Measurements from ENCODE around the gene KIF3A. TPM values are rescaled to one million over a fixed set of nuclear protein-coding genes. Genes with fewer than 3 reads are reported as not detected.

Gene KIF3A
- total RNA-seq (2021; fragmentation: NEBNext Ultra II Directional; extraction: Animal tissue kit (Norgen Biotek cat#: 25700)) (11.5 and 13.1 TPM in 2 replicates), polyA plus RNA-seq (2011; rRNA removed) (2.2 and 3.1 TPM in 2 replicates), polyA minus RNA-seq (2011; rRNA and poly(A)+ RNA removed) (2.6 and 8.3 TPM in 2 replicates)
- 4.7 TPM for polyA plus RNA-seq (2011; cell fraction: cytosol; rRNA removed)
- 3.4 TPM for polyA plus RNA-seq (2011; cell fraction: nucleus; rRNA removed)
- 4.8 to 13.7 TPM (median 7.5 TPM) in 4 replicates for polyA plus RNA-seq (2012, experiment 1 of 2)
- 0.50 TPM for polyA plus RNA-seq (2012, experiment 2 of 2)
- 7.1 TPM for polyA plus RNA-seq (2013, experiment 1 of 2)
- 6.7 TPM for polyA plus RNA-seq (2013, experiment 2 of 2)
- polyA minus RNA-seq (2011; cell fraction: cytosol; rRNA and poly(A)+ RNA removed): 4.9 TPM
- polyA minus RNA-seq (2011; cell fraction: nucleus; rRNA and poly(A)+ RNA removed): 4.3 TPM
- long read RNA-seq, experiment 1, partial matches to known transcripts: 0 of 2 reads
- long read RNA-seq, experiment 1, other reads (novel, unspliced or antisense): 2 of 2 reads
- long read RNA-seq, experiment 2, full-length matches to known transcripts: 1 of 7 reads
- long read RNA-seq, experiment 2, partial matches to known transcripts: 5 of 7 reads
- long read RNA-seq, experiment 2, other reads (novel, unspliced or antisense): 1 of 7 reads

DNA sequence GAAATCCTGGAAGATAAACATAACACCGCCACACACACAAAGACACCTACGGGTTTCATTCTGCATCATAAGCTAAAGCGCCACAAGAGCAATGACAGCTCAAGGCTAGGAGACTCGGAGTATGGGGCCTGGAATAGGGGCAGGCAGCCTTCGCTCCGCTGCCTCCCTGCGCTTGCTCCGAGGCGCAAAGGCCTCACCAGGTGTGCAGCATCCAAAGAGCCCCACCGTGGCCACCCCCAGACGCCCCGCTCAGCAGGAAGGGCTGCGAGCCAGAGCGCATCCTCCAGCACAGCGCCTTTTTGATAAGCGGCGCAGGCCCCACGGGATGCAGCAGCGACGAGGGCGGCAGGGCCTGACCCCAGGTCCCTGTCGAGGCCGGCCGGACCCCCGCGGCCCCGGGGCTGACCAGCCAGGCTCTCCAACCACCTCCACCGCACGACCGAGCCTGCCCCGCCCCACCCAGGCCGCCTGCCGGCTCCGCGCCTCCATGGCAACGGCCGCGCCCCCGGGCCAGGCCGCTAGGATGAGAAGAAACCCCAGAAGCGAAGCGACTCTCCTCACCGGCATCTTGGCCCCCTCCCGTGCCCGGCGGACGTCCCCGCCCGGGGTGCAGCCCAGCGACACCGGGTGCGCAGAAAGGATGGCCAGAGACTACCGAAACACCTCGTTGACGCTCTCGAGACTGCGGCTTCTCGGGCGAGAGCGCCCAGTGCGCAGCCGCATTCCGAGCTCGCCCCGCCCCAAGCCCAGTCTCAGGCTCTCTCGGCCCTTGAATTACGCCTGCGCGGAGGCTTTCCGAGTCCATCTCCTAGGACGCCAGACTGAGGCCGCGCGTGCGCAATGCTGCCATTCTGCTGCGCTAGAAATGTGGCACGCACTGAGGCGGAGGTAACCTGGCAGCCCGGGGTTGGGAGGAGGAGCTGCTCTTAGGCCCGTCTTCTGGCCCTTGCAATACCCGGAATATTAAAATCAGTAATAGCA is at the start of gene KIF3A:
TSS of gene KIF3A (minus strand) at position 694 of the 981 bp plus-strand sequence. CDS start at position 567, 127 bp downstream.
- Histone ChIP-seq H3K4me1 (replicated peaks in 1 of 4; ENCODE audit: control insufficient read depth in 3 of 4, insufficient read depth in 4 of 4, low read length in 3 of 4) (peaks cover 0 to 4% (median under 1%) of the 10 kb centered on the region in 4 experiments; a peak in 2 of 7 replicates), H4K8ac (ENCODE audit: extremely low read depth, insufficient read depth, low read length) (peak within 1 kb of the TSS; percentile 64), H3K4me2 (ENCODE audit: insufficient read depth in 1 of 2, low read depth in 2 of 2, low read length in 2 of 2) (peak within 1 kb of the TSS; percentile 53 to 89), H2AFZ (ENCODE audit: low read length) (peak within 1 kb of the TSS; percentile 97), H4K5ac (ENCODE audit: insufficient read length, low read depth, low read length) (peak within 1 kb of the TSS; percentile 45), H3K18ac (ENCODE audit: extremely low read depth, low read length) (peak within 1 kb of the TSS; percentile 2; the same call in 1 of the 2 replicates), H3K9me3 (ENCODE audit: insufficient read depth in 2 of 2, low read depth in 1 of 2, low read length in 1 of 2) (no peaks in the 10 kb centered on the region), H3K27me3 (replicated peaks in 1 of 4; ENCODE audit: control insufficient read depth in 3 of 4, extremely low read depth in 1 of 4, insufficient read depth in 3 of 4, low read length in 3 of 4) (peaks cover 0 to 5% (median 0%) of the 10 kb centered on the region in 4 experiments; a peak in 1 of 7 replicates), H2AK5ac (ENCODE audit: low read depth, low read length) (no peak within 1 kb of the TSS), H2BK15ac (ENCODE audit: low read length) (no peak within 1 kb of the TSS), H3K27ac (ENCODE audit: low read depth, low read length) (no peak within 1 kb of the TSS), H2BK120ac (replicated peaks; ENCODE audit: low read depth, low read length) (no peak within 1 kb of the TSS), H2BK20ac (ENCODE audit: low read length) (no peak within 1 kb of the TSS), H3K4ac (replicated peaks; ENCODE audit: insufficient read length, low read depth, low read length) (no peak within 1 kb of the TSS), H4K91ac (replicated peaks; ENCODE audit: insufficient read length, low read length) (no peak within 1 kb of the TSS), H3K56ac (replicated peaks; ENCODE audit: insufficient read length, low read depth, low read length) (no peak within 1 kb of the TSS), H4K20me1 (replicated peaks in 1 of 2; ENCODE audit: control insufficient read depth in 1 of 2, insufficient read depth in 2 of 2, low read length in 2 of 2) (no peaks in the 10 kb centered on the region), H3K23ac (ENCODE audit: insufficient read length) (no peak within 1 kb of the TSS), H3K23me2 (ENCODE audit: low read depth, low read length) (peaks cover 3% of the 10 kb centered on the region; the same call in 1 of the 2 replicates), H2BK12ac (ENCODE audit: low read depth, low read length) (no peak within 1 kb of the TSS), H3K79me1 (ENCODE audit: low read depth, low read length) (no peaks in the 10 kb centered on the region; the same call in 1 of the 2 replicates), H2BK5ac (ENCODE audit: low read depth, low read length) (peak within 1 kb of the TSS; percentile 66; the same call in 1 of the 2 replicates), H3K36me3 (ENCODE audit: control insufficient read depth in 2 of 4, insufficient read depth in 4 of 4, low read length in 3 of 4) (no peaks in the 10 kb centered on the region; a peak in 1 of 8 replicates), H3K79me2 (ENCODE audit: control insufficient read depth in 1 of 2, insufficient read depth in 2 of 2, low read length in 2 of 2) (no peaks in the 10 kb centered on the region), H3K14ac (ENCODE audit: insufficient read length) (no peak within 1 kb of the TSS), H3K9ac (replicated peaks in 1 of 4; ENCODE audit: extremely low read depth in 1 of 4, low read depth in 3 of 4, low read length in 3 of 4) (peak within 1 kb of the TSS in 3 of 4 experiments; percentile 14 to 36 (median 29); a peak in 3 of 7 replicates), H3K4me3 (ENCODE audit: extremely low read depth in 1 of 4, insufficient read depth in 2 of 4, low read depth in 3 of 4, low read length in 4 of 4) (peak within 1 kb of the TSS; percentile 63 to 87 (median 76))
- ChIA-PET POLR2A (ENCODE audit: partially characterized antibody) (interaction anchor here (0.6 to 2.2 kb wide), 6 partner anchors 10 to 134 kb away, joined by 3 to 9 read pairs (median 5); partner anchors contain the start of genes CCNI2, GDF9 and UQCRQ), CTCF (ENCODE audit: partially characterized antibody) (interaction anchor here (0.8 to 2.7 kb wide), 6 partner anchors 10 to 83 kb away, joined by 3 to 12 read pairs (median 5); partner anchors contain the start of gene CCNI2)
- peak; percentile 93 to 98 for DNase-seq (ENCODE audit: low read depth in 1 of 2, low spot score in 2 of 2)
- FAIRE-seq: peak; percentile 24
- WGBS, 2 experiments (ENCODE audit: extremely low coverage in 1 of 2, insufficient coverage in 1 of 2, insufficient read length in 1 of 2, insufficient replicate concordance in 2 of 2, low coverage in 1 of 2, low lambda C conversion rate in 2 of 2, missing lambda C conversion rate in 1 of 2): 3% methylated on average over 72 of the region's 81 CpGs; no CpG with 5 or more reads in 1 of the 2 experiments
- TF ChIP-seq SIX5 (IDR thresholded peaks at IDR 0.05; ENCODE audit: low read depth, low read length): no peak
- TF ChIP-seq, protein P1, sequence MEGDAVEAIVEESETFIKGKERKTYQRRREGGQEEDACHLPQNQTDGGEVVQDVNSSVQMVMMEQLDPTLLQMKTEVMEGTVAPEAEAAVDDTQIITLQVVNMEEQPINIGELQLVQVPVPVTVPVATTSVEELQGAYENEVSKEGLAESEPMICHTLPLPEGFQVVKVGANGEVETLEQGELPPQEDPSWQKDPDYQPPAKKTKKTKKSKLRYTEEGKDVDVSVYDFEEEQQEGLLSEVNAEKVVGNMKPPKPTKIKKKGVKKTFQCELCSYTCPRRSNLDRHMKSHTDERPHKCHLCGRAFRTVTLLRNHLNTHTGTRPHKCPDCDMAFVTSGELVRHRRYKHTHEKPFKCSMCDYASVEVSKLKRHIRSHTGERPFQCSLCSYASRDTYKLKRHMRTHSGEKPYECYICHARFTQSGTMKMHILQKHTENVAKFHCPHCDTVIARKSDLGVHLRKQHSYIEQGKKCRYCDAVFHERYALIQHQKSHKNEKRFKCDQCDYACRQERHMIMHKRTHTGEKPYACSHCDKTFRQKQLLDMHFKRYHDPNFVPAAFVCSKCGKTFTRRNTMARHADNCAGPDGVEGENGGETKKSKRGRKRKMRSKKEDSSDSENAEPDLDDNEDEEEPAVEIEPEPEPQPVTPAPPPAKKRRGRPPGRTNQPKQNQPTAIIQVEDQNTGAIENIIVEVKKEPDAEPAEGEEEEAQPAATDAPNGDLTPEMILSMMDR (IDR thresholded peaks at IDR 0.05; ENCODE audit: control extremely low read depth in 1 of 3, insufficient read depth in 1 of 3, low read depth in 1 of 3, low read length in 3 of 3): no peak
- no peak for TF ChIP-seq KDM1A (IDR thresholded peaks at IDR 0.05; ENCODE audit: borderline replicate concordance, low read length)
- TF ChIP-seq CEBPB (IDR thresholded peaks at IDR 0.05; ENCODE audit: low read depth, low read length): no peak
